MCF 10A (cell line): ENCODE results near the gene CROT. TPM values are rescaled to one million over a fixed set of nuclear protein-coding genes. Genes with fewer than 3 reads are reported as not detected.

Experiments
- BruUV-seq: library from RNA; stranded (reverse); fragments of 400-500 nt; replicated peaks from 2 replicates; lab custom pipeline; 2021; lab: Mats Ljungman, UMichigan
- CTCF ChIA-PET: fragments of 300-600 bp; sonication (Branson Sonifier 250); formaldehyde crosslinking; extraction: SDS; loops from one replicate; lab custom pipeline; 2021; ENCODE audit warnings: antibody characterized with exemption, inconsistent platforms; lab: Yijun Ruan, JAX
- POLR2A ChIA-PET: fragments of 300-600, 350-650 bp; sonication (Branson Sonifier 250); formaldehyde crosslinking; extraction: SDS; loops from one replicate; lab custom pipeline; 2020; ENCODE audit warnings: antibody characterized with exemption, inconsistent platforms; lab: Yijun Ruan, JAX
- DNase-seq: peaks from one replicate; pipeline ENCODE4 v3.0.0-alpha.2; 2018; ENCODE audit not compliant: unreplicated experiment
- H3K27ac Mint-ChIP-seq: one replicate; pipeline ENCODE4 v1.8.0; 2022; ENCODE audit warnings: mild to moderate bottlenecking, low read depth, mixed read lengths; ENCODE audit not compliant: unreplicated experiment
- H3K27me3 Mint-ChIP-seq: one replicate; pipeline ENCODE4 v1.8.0; 2022; ENCODE audit warnings: mixed read lengths; ENCODE audit not compliant: insufficient read depth, unreplicated experiment
- H3K36me3 Mint-ChIP-seq: one replicate; pipeline ENCODE4 v1.8.0; 2022; ENCODE audit warnings: mild to moderate bottlenecking, moderate library complexity, mixed read lengths; ENCODE audit not compliant: insufficient read depth, unreplicated experiment
- H3K4me1 Mint-ChIP-seq: one replicate; pipeline ENCODE4 v1.8.0; 2022; ENCODE audit warnings: mixed read lengths; ENCODE audit not compliant: insufficient read depth, unreplicated experiment
- H3K4me3 Mint-ChIP-seq: one replicate; pipeline ENCODE4 v1.8.0; 2022; ENCODE audit warnings: mild to moderate bottlenecking, moderate library complexity, mixed read lengths; ENCODE audit not compliant: unreplicated experiment
- H3K9me3 Mint-ChIP-seq: one replicate; pipeline ENCODE4 v1.8.0; 2022; ENCODE audit warnings: mixed read lengths; ENCODE audit not compliant: unreplicated experiment
- intact Hi-C: fragments of 100-400 bp; cut with micrococcal nuclease; formaldehyde crosslinking; loops from 2 replicates; pipeline ENCODE4 v1.14.1; 2022
- total RNA-seq: library from RNA; stranded (reverse); gene quantifications from 2 replicates; pipeline ENCODE4 v1.2.3, GENCODE V29; 2022
- TF ChIP-seq, protein P1 (sequence below): fragments of 200-600 bp; IDR thresholded peaks from one replicate; pipeline ENCODE4 v1.8.0; 2022; ENCODE audit warnings: antibody characterized with exemption, mild to moderate bottlenecking; ENCODE audit not compliant: unreplicated experiment

The CROT gene
- total RNA-seq, 1 experiment from 2014 or later, result 5.7 TPM

DNA sequence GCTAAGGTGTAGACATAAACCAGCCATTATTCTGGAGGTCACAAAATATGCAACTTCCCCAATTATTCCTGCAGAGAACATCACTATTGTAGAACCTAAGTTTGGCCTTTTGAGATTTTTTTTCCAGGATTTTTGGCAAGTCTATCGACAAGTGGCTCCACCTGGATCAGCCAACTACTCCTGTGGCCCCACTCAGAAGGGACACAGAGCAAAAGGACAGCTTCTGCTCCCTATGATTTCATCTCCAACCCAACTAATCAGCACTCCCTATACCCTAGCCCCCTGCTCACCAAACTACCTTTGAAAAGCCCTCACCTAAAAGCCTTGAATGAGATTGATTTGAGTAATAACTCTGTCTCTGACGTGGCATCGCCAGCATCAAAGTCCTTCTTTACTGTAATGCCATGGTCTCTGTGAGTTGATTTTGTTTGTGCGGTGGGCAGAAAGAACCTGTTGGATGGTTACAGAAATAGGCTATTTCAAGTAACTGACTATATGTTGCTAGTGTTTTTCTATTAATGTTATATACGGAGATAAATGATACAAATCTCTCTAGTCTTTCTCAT lies 13.7 kb upstream of the CROT start:
- no peaks in the 10 kb centered on the region for H3K27me3 Mint-ChIP-seq
- CTCF ChIA-PET, result interaction anchor here (0.5 to 0.6 kb wide), 2 partner anchors 23 to 498 kb away, joined by 3 to 4 read pairs; no protein-coding TSS in a partner anchor
- TF ChIP-seq, protein P1, sequence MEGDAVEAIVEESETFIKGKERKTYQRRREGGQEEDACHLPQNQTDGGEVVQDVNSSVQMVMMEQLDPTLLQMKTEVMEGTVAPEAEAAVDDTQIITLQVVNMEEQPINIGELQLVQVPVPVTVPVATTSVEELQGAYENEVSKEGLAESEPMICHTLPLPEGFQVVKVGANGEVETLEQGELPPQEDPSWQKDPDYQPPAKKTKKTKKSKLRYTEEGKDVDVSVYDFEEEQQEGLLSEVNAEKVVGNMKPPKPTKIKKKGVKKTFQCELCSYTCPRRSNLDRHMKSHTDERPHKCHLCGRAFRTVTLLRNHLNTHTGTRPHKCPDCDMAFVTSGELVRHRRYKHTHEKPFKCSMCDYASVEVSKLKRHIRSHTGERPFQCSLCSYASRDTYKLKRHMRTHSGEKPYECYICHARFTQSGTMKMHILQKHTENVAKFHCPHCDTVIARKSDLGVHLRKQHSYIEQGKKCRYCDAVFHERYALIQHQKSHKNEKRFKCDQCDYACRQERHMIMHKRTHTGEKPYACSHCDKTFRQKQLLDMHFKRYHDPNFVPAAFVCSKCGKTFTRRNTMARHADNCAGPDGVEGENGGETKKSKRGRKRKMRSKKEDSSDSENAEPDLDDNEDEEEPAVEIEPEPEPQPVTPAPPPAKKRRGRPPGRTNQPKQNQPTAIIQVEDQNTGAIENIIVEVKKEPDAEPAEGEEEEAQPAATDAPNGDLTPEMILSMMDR, result no peak
- no peak overlapping the region for H3K27ac Mint-ChIP-seq
- no TSS peak for BruUV-seq
- intact Hi-C loops, result no loop called here
- H3K36me3 Mint-ChIP-seq, result peaks cover 29% of the 10 kb centered on the region
- no peak for DNase-seq
- POLR2A ChIA-PET, result interaction anchor here (1.7 to 6.4 kb wide), 3 partner anchors 9 to 14 kb away, joined by 3 to 41 read pairs (median 20); partner anchors contain the start of gene CROT
- H3K9me3 Mint-ChIP-seq, result peaks cover 9% of the 10 kb centered on the region
- no peaks in the 10 kb centered on the region for H3K4me1 Mint-ChIP-seq
- H3K4me3 Mint-ChIP-seq, result no peak overlapping the region

DNA sequence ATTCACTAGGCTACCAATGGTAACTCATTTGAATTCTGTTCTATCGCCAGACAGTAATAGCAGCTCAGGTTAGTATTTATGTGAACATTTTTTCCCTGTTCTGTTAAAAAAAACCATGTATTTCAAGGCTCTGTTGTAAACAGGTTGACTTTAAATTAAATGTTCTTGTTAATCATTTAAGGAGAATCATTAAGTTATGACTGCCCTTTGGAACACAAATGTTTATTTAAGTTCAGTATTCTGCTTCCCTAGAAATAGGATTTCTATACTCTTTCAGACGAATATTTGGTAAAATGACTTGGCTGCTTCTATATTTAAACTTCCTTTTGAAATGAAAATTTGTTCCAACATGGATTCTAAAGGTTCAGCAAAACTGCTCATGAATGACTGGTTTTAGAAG lies 13.1 kb upstream of the CROT start:
- peaks cover 29% of the 10 kb centered on the region for H3K36me3 Mint-ChIP-seq
- CTCF ChIA-PET, result interaction anchor here (0.5 kb wide), 1 partner anchor 498 kb away, joined by 4 read pairs; no protein-coding TSS in a partner anchor
- no peaks in the 10 kb centered on the region for H3K27me3 Mint-ChIP-seq
- BruUV-seq, result no TSS peak
- intact Hi-C loops, result no loop called here
- no peaks in the 10 kb centered on the region for H3K4me1 Mint-ChIP-seq
- DNase-seq, result no peak
- peaks cover 9% of the 10 kb centered on the region for H3K9me3 Mint-ChIP-seq
- TF ChIP-seq, protein P1, result no peak
- H3K27ac Mint-ChIP-seq, result no peak overlapping the region
- no peak overlapping the region for H3K4me3 Mint-ChIP-seq
- POLR2A ChIA-PET, result interaction anchor here (1.7 to 4.4 kb wide), 2 partner anchors 8 to 13 kb away, joined by 3 to 20 read pairs; partner anchors contain the start of gene CROT

DNA sequence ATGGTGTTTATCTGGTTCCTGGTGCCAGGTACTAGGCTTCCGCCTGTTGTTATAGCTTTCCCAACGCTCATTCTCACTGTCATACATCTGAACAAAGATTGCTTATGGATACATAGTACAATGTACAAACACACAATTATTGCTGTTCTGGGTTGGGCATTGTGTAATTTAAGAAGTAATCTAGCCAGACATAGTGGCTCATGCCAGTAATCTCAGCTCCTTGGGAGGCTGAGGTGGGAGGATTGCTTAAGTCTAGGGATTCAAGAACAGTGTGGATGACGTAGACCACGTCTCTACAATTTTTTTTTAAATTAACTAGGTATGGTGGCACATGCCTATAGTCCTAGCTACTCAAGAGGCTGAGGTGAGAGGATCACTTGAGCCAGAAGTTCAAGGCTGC lies 9.3 kb upstream of the CROT start:
- no peak for DNase-seq
- no TSS peak for BruUV-seq
- CTCF ChIA-PET, result interaction anchor here (0.6 to 2.5 kb wide), 4 partner anchors 10 to 568 kb away, joined by 3 to 10 read pairs (median 4); no protein-coding TSS in a partner anchor

DNA sequence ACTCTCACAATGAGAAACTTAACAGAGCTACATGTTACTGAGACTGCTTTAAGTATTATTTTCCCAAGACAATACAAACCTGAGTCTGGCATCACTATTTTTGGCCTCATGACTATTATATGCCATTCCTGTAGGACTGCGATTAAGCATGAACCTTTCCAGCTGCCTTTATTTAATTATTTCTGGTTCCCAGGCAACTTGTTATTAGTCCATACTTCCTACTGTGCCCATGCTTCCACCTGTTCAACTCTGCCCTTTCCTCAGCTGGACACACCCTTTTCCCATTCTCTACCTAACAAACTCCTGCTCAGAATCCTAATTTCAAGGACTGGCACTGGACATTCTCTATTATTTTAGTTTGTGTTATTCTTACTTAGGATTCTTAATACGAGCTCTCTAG lies 8.1 kb upstream of the CROT start:
- BruUV-seq, result no TSS peak
- H3K36me3 Mint-ChIP-seq, result peaks cover 28% of the 10 kb centered on the region
- ChIA-PET CTCF (interaction anchor here (0.6 to 1.2 kb wide), 3 partner anchors 11 to 888 kb away, joined by 3 read pairs; no protein-coding TSS in a partner anchor), POLR2A (interaction anchor here (1.0 to 1.1 kb wide), 2 partner anchors 15 to 18 kb away, joined by 3 to 5 read pairs; no protein-coding TSS in a partner anchor)
- peaks cover 7% of the 10 kb centered on the region for H3K4me1 Mint-ChIP-seq
- H3K4me3 Mint-ChIP-seq, result no peak overlapping the region
- no peaks in the 10 kb centered on the region for H3K27me3 Mint-ChIP-seq
- no peak overlapping the region for H3K27ac Mint-ChIP-seq
- TF ChIP-seq, protein P1, result no peak
- DNase-seq, result no peak
- H3K9me3 Mint-ChIP-seq, result no peaks in the 10 kb centered on the region
- intact Hi-C loops, result no loop called here

More for the DNA sequence above, 9.3 kb upstream of the CROT start:
- intact Hi-C loops, result no loop called here
- POLR2A ChIA-PET, result interaction anchor here (0.6 to 1.1 kb wide), 2 partner anchors 9 to 556 kb away, joined by 3 read pairs; partner anchors contain the start of gene CROT
- Mint-ChIP-seq H3K4me3 (no peak overlapping the region), H3K4me1 (peaks cover 5% of the 10 kb centered on the region), H3K36me3 (peaks cover 22% of the 10 kb centered on the region), H3K27me3 (no peaks in the 10 kb centered on the region), H3K9me3 (no peaks in the 10 kb centered on the region), H3K27ac (no peak overlapping the region)
- TF ChIP-seq, protein P1, result no peak
